Measurements from ENCODE around the gene INPP4B. TPM values are rescaled to one million over a fixed set of nuclear protein-coding genes. Genes with fewer than 3 reads are reported as not detected.

INPP4B gene
- total and polyA plus RNA-seq, 2 experiments from 2014 or later, result 20.3 to 27.5 TPM

DNA sequence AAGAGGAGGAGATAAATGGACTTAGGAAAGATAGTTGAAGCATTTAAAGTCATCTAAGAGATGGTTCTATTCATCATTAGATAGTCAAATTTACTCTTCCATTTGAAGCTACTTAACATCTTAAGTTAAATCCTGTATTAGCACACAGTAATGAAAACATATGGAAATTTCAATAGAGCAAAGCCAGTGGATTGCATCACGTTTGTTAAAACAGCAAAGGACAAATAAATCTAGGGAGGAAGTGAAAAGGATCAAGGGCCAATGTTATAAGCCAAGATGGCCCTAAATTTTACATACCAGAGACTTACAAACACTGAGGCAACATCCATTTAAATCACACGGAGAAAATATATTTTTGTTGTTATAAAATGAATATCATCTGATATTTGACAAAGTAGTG is 602.8 kb downstream of the INPP4B start:
- Histone ChIP-seq H3F3A (ENCODE audit: insufficient read depth) (peaks cover 34% of the 10 kb centered on the region; the same call in 1 of the 2 replicates), H3K9me3 (ENCODE audit: low read depth) (no peaks in the 10 kb centered on the region), H3K27me3 (replicated peaks; ENCODE audit: insufficient read depth) (no peaks in the 10 kb centered on the region), H3K9ac (no peak overlapping the region), H3K4me3 (no peak overlapping the region), H2AFZ (no peak overlapping the region), H3K36me3 (ENCODE audit: low read depth) (no peaks in the 10 kb centered on the region), H4K20me1 (ENCODE audit: insufficient read depth) (no peaks in the 10 kb centered on the region), H3K9me2 (ENCODE audit: insufficient read depth) (no peaks in the 10 kb centered on the region), H3K27ac (no peak overlapping the region), H3K79me2 (ENCODE audit: insufficient read depth) (no peaks in the 10 kb centered on the region), H3K4me2 (ENCODE audit: unreplicated experiment) (no peak overlapping the region), H3K4me1 (ENCODE audit: insufficient read depth) (peaks cover 29% of the 10 kb centered on the region)
- 14 to 15% methylated on average over 2 of the region's 2 CpGs for WGBS, 2 experiments (ENCODE audit: low coverage in 1 of 2, low lambda C conversion rate in 2 of 2, missing lambda C conversion rate in 2 of 2)
- DNase-seq, result peak; percentile 6
- in situ Hi-C loops (cut with MboI), result no loop called here
- TF ChIP-seq EZH2phosphoT487 (IDR thresholded peaks at IDR 0.05; ENCODE audit: insufficient read depth, low read depth), result no peak
- no peak for TF ChIP-seq EZH2 (IDR thresholded peaks at IDR 0.05; ENCODE audit: insufficient read depth, poor library complexity, severe bottlenecking)

DNA sequence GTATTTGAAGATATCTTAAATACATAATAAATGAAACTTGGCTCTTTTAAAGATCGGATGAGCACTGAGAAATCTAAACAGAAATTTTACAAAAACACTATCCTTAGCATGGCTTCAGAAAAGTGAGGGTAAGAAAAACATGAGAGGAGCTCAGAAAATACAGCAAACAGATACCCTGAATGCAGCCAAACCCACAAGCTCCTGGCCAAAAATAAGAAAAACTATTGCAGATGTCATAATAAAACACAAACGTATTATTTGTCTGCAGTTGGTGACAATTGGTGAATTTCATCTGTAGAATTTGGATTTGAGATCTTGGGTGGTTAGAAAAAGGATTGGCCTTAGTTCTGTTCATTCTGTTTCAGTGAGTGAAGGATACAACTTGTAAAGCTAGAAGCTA is 603.9 kb downstream of the INPP4B start:
- H3K79me2 ChIP-seq (ENCODE audit: insufficient read depth), result no peaks in the 10 kb centered on the region
- no peaks in the 10 kb centered on the region for H4K20me1 ChIP-seq (ENCODE audit: insufficient read depth)
- no peaks in the 10 kb centered on the region for H3K9me3 ChIP-seq (ENCODE audit: low read depth)
- H3K9me2 ChIP-seq (ENCODE audit: insufficient read depth), result no peaks in the 10 kb centered on the region
- no peak for TF ChIP-seq EZH2phosphoT487 (IDR thresholded peaks at IDR 0.05; ENCODE audit: insufficient read depth, low read depth)
- TF ChIP-seq EZH2 (IDR thresholded peaks at IDR 0.05; ENCODE audit: insufficient read depth, poor library complexity, severe bottlenecking), result no peak
- no peaks in the 10 kb centered on the region for H3K27me3 ChIP-seq (replicated peaks; ENCODE audit: insufficient read depth)
- H3K36me3 ChIP-seq (ENCODE audit: low read depth), result no peaks in the 10 kb centered on the region
- H3K9ac ChIP-seq, result no peak overlapping the region
- peak; percentile 11 for DNase-seq
- peaks cover 35% of the 10 kb centered on the region for H3K4me1 ChIP-seq (ENCODE audit: insufficient read depth)
- in situ Hi-C loops (cut with MboI), result no loop called here
- peak overlapping the region; percentile 41 for H3K4me2 ChIP-seq (ENCODE audit: unreplicated experiment)
- 25 to 26% methylated on average over 2 of the region's 2 CpGs for WGBS, 2 experiments (ENCODE audit: low coverage in 1 of 2, low lambda C conversion rate in 2 of 2, missing lambda C conversion rate in 2 of 2)
- no peak overlapping the region for H3K27ac ChIP-seq
- no peak overlapping the region for H2AFZ ChIP-seq
- H3F3A ChIP-seq (ENCODE audit: insufficient read depth), result peaks cover 39% of the 10 kb centered on the region; the same call in 1 of the 2 replicates
- H3K4me3 ChIP-seq, result no peak overlapping the region

DNA sequence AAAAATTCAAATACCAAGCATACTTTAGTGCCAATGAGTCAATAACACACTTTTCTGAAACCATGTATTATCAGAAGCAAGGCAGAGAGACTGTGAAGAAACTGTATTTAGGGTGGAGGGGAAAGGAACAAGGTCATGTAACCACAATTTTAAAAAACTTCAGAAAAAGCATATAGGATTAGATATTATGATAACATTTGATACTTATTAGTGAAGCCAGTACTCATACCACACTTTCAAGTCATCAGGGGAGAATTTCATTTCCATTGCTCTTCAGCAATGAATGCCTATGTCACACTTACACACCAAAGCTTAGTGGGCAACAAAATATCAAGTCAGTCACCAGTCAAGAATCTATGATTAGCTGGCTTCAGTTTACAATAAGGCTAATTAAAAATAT is 607.5 kb downstream of the INPP4B start:
- no peaks in the 10 kb centered on the region for H4K20me1 ChIP-seq (ENCODE audit: insufficient read depth)
- TF ChIP-seq EZH2phosphoT487 (IDR thresholded peaks at IDR 0.05; ENCODE audit: insufficient read depth, low read depth) (no peak), EZH2 (IDR thresholded peaks at IDR 0.05; ENCODE audit: insufficient read depth, poor library complexity, severe bottlenecking) (no peak)
- no peak overlapping the region for H2AFZ ChIP-seq
- no peaks in the 10 kb centered on the region for H3K79me2 ChIP-seq (ENCODE audit: insufficient read depth)
- DNase-seq, result peak; percentile 75
- H3K36me3 ChIP-seq (ENCODE audit: low read depth), result no peaks in the 10 kb centered on the region
- H3K27ac ChIP-seq, result peak overlapping the region; percentile 55
- no peaks in the 10 kb centered on the region for H3K9me2 ChIP-seq (ENCODE audit: insufficient read depth)
- 0 out of 2 replicates have a peak overlapping the region, but pooled peaks have one; percentile 4 for H3K9ac ChIP-seq
- H3K4me2 ChIP-seq (ENCODE audit: unreplicated experiment), result peak overlapping the region; percentile 75
- H3K9me3 ChIP-seq (ENCODE audit: low read depth), result no peaks in the 10 kb centered on the region
- peak overlapping the region; percentile 14; the same call in 1 of the 2 replicates for H3K4me3 ChIP-seq
- in situ Hi-C loops (cut with MboI), result no loop called here
- H3F3A ChIP-seq (ENCODE audit: insufficient read depth), result peaks cover 32% of the 10 kb centered on the region; the same call in 1 of the 2 replicates
- H3K27me3 ChIP-seq (replicated peaks; ENCODE audit: insufficient read depth), result no peaks in the 10 kb centered on the region
- peaks cover 39% of the 10 kb centered on the region for H3K4me1 ChIP-seq (ENCODE audit: insufficient read depth)

DNA sequence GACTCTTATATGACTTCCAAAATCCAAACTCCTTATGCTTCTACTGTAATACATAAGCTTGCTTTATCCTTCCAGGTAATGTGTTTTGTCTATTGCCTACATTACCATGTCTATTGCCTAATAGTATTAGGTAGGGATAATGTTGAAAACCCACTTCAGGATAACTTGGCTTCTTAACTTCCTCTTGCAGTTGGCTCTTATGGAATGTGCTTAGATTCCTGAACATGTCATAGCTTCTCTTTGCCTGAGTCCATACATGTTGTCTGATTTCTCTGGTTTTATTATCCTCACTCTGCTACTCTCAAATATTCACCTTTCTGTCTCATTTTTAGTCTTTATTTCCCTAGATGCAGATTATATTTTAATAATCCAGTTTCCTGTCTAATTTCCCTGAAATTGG is 609.8 kb downstream of the INPP4B start:
- no peaks in the 10 kb centered on the region for H3K9me3 ChIP-seq (ENCODE audit: low read depth)

DNA sequence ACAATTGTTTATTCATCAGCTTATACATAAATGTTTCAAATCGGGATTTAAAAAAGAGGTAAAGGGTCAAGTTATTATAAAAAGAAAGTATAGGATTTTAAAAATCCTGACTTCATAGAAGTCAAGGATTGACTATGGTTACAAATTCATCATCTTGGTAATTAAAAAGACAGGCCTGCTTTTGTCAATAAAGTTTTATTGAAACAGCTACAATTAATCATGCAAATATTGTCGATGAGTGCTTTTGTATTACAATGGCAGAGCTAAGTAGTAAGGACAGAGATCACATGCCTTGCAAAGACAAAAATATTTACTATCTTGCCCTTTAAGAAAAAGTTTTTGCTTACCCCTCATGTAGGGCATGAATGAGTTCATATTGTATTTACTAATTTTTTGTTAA is 614.3 kb downstream of the INPP4B start:
- no peaks in the 10 kb centered on the region for H3K9me3 ChIP-seq (ENCODE audit: low read depth)
- no peak overlapping the region for H3K4me2 ChIP-seq (ENCODE audit: unreplicated experiment)
- peaks cover 5% of the 10 kb centered on the region; the same call in 1 of the 2 replicates for H3K79me2 ChIP-seq (ENCODE audit: insufficient read depth)
- 96 to 98% methylated on average over 2 of the region's 2 CpGs for WGBS, 2 experiments (ENCODE audit: low coverage in 1 of 2, low lambda C conversion rate in 2 of 2, missing lambda C conversion rate in 2 of 2)
- no peak overlapping the region for H3K9ac ChIP-seq
- H3K36me3 ChIP-seq (ENCODE audit: low read depth), result no peaks in the 10 kb centered on the region
- no peaks in the 10 kb centered on the region for H4K20me1 ChIP-seq (ENCODE audit: insufficient read depth)
- in situ Hi-C loops (cut with MboI), result no loop called here
- H3K4me3 ChIP-seq, result no peak overlapping the region
- TF ChIP-seq EZH2 (IDR thresholded peaks at IDR 0.05; ENCODE audit: insufficient read depth, poor library complexity, severe bottlenecking) (no peak), EZH2phosphoT487 (IDR thresholded peaks at IDR 0.05; ENCODE audit: insufficient read depth, low read depth) (no peak)
- H3F3A ChIP-seq (ENCODE audit: insufficient read depth), result no peaks in the 10 kb centered on the region
- DNase-seq, result no peak
- H2AFZ ChIP-seq, result no peak overlapping the region
- no peaks in the 10 kb centered on the region for H3K27me3 ChIP-seq (replicated peaks; ENCODE audit: insufficient read depth)
- no peaks in the 10 kb centered on the region for H3K9me2 ChIP-seq (ENCODE audit: insufficient read depth)
- H3K4me1 ChIP-seq (ENCODE audit: insufficient read depth), result 0 out of 2 replicates have a peak, but pooled peaks cover 4% of the 10 kb centered on the region
- H3K27ac ChIP-seq, result no peak overlapping the region

More for the DNA sequence above, 609.8 kb downstream of the INPP4B start:
- H3F3A ChIP-seq (ENCODE audit: insufficient read depth), result peaks cover 13% of the 10 kb centered on the region; the same call in 1 of the 2 replicates
- H3K27ac ChIP-seq, result no peak overlapping the region
- TF ChIP-seq EZH2 (IDR thresholded peaks at IDR 0.05; ENCODE audit: insufficient read depth, poor library complexity, severe bottlenecking), result no peak
- no peak for TF ChIP-seq EZH2phosphoT487 (IDR thresholded peaks at IDR 0.05; ENCODE audit: insufficient read depth, low read depth)
- H3K36me3 ChIP-seq (ENCODE audit: low read depth), result no peaks in the 10 kb centered on the region
- no peaks in the 10 kb centered on the region for H3K27me3 ChIP-seq (replicated peaks; ENCODE audit: insufficient read depth)
- peak; percentile 19 for DNase-seq
- H3K79me2 ChIP-seq (ENCODE audit: insufficient read depth), result peaks cover 5% of the 10 kb centered on the region; the same call in 1 of the 2 replicates
- in situ Hi-C loops (cut with MboI), result no loop called here
- no peak overlapping the region for H2AFZ ChIP-seq
- no peak overlapping the region for H3K4me3 ChIP-seq
- H4K20me1 ChIP-seq (ENCODE audit: insufficient read depth), result no peaks in the 10 kb centered on the region
- no peak overlapping the region for H3K9ac ChIP-seq
- H3K4me2 ChIP-seq (ENCODE audit: unreplicated experiment), result no peak overlapping the region
- no peaks in the 10 kb centered on the region for H3K9me2 ChIP-seq (ENCODE audit: insufficient read depth)
- peaks cover 24% of the 10 kb centered on the region for H3K4me1 ChIP-seq (ENCODE audit: insufficient read depth)

Measured in GM23248 (cell line).